NCI-H2196 (cell line): ENCODE results near the gene KLF1.
A peak's percentile ranks its signal among the peaks of the same experiment; 100 is the strongest.
"Not testable (repeated sequence)": the region's sequence is repeated elsewhere in the genome, so short reads cannot be mapped to it uniquely, and the experiment has no call there.

Source experiments
- DNase-seq: peaks from one replicate; lab custom pipeline; 2025; ENCODE audit not compliant: unreplicated experiment; lab: John Stamatoyannopoulos, UW

KLF1 gene

DNA sequence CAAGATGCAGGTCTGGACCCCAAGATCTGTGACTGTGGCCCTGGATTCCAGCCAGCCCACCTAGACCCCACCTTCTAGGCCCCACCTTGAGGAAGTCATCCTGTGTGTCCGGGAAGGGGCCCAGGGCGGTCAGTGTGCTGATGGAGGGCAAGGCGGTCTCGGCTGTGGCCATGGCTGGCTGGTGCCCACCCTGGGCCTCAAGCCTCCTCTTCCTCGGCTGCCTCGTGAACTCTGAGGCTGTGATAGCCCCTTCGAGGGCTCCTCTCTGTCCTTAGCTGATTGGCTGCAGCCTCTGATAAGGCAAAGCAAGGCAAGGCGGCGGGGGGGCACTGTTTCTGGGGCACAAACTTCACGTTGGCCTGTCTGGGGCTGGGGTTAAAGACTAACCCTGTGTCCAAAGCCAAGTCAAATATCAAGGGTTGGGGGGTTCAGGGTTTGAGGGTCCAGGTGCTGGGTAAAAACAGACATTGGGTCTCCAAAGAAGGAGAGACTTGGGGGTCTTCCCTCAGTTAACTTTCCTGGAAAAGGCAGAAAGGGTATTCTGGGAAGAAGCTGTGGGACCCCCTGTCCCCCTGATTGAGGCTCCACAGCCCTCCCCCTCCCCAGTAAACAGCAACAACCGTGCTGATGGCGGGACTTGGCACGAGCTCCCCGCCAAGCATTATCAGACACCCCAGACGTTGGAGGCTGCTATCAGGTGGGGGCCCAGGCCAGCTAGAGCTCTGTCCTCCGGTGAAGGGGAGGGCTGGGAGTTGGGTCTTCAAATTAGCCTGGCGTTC is at the start of gene KLF1:
Gene KLF1 (minus strand): TSS at position 233 of the 779 bp plus-strand sequence. CDS start 61 bp downstream, at position 172.
- no peak for DNase-seq

DNA sequence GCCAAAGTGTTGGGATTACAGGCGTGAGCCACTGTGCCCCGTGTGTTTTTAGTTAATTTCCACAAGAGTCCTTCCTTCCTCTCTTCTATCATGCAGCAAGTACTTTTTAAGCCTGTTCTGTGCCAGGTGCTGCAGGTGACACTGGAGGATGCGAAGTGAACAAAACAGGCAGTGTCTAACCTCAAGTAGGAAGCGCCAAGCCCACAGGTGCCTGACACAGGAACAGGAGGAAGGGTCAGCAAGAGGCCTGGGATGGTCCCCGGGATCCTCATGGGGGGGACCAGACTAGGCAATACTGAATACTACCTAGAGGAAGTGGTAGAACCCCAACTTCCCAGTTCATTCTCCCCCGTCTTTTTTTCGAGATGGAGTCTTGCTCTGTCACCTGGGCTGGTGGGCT is 49.6 kb upstream of the KLF1 start:
- DNase-seq, result peak; percentile 40

DNA sequence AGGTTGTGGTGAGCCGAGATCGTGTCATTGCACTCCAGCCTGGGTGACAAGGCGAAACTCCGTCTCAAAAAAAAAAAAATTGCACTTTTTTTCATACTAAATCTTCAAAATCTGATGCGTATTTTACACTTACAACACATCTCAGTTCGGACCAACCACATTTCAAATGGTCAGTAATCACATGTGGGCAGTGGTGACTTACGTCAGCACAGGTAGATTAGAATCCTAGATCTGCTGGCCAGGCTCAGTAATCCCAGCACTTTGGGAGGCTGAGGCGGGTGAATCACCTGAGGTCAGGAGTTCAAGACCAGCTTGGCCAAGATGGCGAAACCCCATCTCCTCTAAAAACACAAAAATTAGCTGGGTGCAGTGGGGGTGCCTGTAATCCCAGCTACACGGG is 48.1 kb upstream of the KLF1 start:
- DNase-seq, result no peak

GRCh38 chr19:12933287-12934072 is 46.5 kb upstream of the KLF1 start, which contains the start of gene FARSA:
TSS of gene FARSA (minus strand) at chr19:12933711. CDS start at chr19:12933696, 15 bp downstream.
- DNase-seq, result peak; percentile 92

GRCh38 chr19:12932392-12933286 is 45.6 kb upstream of the KLF1 start:
- DNase-seq, result no peak

DNA sequence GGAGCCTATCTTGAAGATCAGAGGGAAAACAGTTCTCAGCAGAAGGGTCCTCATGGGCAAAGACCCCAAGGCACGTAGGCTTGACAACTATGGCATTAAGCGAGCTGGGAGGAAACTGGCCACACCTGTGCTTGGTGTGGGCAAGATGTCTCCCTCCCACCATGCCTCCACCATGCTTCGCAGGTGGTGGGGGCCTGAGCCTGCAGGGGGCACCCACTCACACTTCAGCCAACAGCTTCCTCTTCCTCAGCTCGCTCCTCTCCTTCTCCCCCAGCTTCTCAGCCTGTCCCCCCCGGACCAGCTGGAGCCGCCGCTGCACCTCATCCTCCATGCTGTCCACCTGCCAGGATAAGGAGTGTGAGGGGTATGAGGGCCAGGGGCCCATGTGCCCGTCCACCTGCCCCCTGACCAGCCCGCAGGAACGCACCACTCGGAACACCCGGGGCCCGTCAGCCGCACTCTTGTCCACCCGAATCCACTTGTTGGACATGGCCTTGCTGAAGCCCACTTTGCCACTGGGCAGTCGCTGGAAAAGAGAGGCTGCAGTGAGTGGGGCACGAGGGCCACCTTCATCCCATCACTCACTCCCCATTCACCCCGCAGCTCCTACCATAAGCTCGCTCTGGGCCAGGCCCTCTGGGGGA is 43.1 kb upstream of the KLF1 start:
- no peak for DNase-seq

GRCh38 chr19:12924621-12925310 is 37.8 kb upstream of the KLF1 start:
- DNase-seq, result no peak

DNA sequence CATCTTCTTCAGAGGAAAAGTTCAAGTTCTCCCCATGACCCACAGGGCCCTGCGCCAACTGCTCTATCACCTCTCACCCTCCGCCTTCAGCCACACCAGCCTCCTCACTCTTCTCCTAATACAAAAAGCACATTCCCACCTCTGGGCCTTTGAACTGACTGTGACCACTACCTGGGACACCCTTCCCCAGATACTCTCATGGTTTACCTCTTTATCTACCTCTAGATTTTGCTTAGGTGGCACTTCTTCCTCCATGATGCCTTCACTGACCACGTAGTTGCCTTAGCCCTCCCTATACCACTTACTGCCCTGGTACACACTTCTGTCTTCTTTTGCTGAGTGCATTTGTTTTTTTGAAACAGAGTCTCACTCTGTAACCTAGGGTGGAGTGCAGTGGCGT is 36.0 kb upstream of the KLF1 start:
- no peak for DNase-seq

DNA sequence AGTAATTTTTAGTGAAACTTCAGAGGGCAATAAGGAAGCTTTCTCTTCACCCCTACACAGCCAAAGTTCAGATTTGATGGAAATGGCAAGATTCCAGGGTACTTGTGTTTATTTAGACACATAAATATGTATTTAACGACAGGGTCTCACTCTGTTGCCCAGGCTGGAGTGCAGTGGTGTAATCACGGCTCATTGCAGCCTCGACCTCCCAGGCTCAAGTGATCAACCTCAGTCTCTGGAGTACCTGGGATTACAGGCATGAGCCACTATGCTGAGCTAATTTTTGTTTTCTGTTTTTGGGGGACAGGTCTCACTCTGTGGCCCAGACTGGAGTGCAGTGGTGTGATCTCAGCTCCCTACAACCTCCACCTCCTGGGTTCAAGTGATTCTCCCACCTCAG is 34.0 kb upstream of the KLF1 start:
- no peak for DNase-seq

DNA sequence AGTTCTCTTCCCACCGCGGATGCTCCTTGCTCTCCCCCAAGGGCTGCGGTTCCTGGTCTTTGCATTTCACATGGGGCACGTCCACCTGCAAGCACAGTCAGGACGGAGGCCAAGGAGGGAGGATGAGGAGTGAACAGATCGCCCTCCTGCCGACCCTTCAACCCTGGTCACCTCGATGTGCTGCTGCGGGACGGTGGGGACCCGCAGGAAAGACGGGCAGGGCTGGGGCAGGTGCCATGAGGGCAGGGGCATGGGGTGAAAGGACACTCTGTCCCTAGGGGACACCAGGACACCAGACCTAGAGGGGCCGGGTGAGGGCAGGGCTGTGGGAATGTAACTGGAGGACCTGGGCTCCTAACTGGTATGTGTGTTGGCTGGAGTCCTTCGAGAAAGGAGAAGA is 31.3 kb upstream of the KLF1 start:
- no peak for DNase-seq

DNA sequence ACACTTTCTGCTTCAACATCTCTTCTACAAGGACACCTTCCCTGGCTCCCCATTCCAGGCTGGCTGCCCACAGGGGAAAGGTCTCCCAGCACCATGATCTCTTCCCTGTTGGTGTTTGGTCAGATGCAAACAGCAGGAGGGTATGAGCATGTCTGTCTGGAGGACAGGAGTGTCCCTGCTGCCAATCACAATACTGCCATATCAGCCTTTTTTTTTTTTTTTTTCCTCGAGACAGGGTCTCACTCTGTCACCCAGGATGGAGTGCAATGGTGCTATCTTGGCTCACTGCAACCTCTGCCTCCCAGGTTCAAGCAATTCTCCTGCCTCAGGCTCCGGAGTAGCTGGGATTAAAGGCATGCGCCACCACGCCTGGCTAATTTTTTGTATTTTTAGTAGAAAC is 28.9 kb upstream of the KLF1 start:
- DNase-seq, result not testable (repeated sequence)

DNA sequence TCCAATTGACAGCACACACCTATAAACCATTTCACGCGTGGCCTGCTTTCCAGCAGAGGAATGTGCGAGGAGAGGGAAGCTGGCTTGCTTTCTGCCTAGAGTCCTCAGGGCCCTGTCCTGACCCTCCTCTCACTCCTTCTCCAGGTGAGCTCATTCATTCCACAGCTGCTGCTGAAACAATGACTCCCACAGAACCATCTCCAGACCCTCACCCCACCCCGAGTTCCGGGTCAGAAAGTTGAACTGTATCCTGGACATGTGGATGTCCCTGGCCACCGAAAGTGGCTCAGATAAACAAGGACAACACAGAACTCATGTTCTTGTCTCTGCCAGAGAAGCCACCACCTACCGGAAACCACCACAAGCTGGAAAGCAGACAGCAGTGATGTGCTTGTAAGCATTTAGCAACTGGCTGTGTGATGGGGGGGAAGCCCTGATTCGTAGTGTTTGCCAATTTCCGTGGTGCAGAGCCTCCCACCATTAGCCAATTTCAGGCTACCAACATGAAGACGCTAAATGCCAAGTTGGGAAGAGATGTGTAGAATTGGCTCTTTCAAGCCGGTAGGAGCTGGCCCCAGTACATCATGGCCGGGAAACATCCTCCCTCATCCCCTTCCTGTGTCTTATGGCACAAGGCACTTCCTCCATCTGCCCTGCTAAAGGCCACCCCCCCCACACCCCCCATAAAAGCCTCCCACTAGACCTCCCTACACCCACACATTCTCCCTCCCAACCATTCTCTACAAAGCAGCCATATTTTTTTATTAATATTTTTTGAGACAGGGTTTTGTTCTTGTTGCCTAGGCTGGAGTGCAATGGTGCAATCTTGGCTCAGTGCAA is 27.1 kb upstream of the KLF1 start:
- peak; percentile 27 for DNase-seq

GRCh38 chr19:12913011-12913561 is 26.1 kb upstream of the KLF1 start:
- DNase-seq, result peak; percentile 100

DNA sequence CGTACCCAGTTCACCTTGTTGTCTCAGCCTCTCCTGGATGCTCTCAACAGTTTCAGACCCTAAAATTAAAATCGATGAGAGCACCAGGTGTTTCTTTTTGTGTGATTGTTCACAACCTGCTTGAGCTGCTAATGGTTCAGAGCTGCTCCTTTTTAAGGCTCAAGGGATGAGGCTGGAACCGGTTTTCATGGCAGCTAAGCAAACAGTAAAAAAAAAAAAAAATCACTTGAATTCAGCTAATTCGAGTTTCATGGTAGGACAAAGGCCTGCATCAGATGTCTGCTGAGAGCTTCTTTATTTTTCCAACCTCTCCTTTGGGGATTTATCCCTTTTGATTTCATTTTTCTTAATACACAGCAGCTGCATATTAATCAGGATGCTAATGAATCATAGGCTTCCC is 25.6 kb upstream of the KLF1 start:
- peak; percentile 67 for DNase-seq

DNA sequence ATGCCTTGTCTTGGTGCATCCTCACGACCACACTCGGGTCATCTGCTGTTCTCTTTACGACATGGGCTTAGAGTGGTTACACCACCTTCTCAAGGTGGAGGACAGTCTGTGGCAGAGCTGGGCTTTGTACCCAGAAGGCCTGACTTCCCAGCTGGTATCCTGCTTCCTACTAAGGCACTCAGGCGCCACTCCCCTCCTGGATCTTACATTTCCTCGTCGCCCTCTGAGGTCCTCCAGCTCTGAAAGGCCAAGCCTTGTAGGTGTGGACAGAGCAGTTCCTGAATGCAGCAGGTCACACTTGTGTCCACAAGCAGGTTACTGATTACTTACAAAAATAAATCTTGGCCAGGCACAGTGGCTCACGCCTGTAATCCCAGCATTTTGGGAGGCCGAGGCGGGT is 20.2 kb upstream of the KLF1 start:
- no peak for DNase-seq

- no peak for DNase-seq
These were observed 13.0 kb upstream of the KLF1 start for GRCh38 chr19:12899891-12900518.

- DNase-seq, result no peak
These were observed 9.5 kb upstream of the KLF1 start for GRCh38 chr19:12896460-12896859.

DNA sequence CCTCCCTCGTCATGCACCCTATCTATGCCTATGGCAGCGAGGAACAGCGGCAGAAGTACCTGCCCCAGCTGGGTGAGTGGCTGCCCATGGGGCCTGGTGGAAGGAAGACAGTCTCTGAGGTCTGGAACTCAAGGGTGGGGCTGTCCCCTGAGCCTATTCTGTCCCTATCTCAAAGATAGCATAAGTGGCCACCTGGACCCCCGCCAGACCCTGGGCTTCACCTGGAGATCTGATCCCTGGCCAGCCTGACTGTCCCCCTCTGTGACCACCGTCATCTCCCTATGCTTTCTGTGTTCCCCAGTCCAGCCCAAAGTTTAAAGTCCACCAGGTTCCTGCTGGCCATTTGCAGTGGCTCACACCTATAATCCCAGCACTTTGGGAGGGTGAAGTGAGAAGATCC is 6.6 kb upstream of the KLF1 start:
- no peak for DNase-seq
